GM19193 (cell line): ENCODE measurements around the gene VASP.

ENCODE experiments used
- POLR2A ChIP-seq: IDR thresholded peaks from 4 replicates; pipeline ENCODE4 v1.6.1; 2011; ENCODE audit not compliant: insufficient read depth, insufficient read length; ENCODE audit errors: extremely low read depth

VASP gene

DNA sequence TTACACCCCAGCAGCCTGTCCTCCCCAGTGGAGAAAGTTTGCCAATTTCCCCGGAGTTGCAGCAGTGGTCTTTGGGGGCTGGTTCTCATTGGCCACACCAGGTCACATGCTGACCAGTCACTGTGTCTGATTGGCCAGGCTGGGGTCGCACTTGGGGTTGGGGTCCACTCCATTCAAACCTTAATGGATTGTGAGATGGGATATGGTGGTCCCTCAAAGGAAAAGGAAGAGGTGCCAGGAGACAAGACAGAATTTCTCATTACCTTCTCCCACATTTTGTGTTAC is 5.6 kb upstream of the VASP start:
- TF ChIP-seq POLR2A = no peak

DNA sequence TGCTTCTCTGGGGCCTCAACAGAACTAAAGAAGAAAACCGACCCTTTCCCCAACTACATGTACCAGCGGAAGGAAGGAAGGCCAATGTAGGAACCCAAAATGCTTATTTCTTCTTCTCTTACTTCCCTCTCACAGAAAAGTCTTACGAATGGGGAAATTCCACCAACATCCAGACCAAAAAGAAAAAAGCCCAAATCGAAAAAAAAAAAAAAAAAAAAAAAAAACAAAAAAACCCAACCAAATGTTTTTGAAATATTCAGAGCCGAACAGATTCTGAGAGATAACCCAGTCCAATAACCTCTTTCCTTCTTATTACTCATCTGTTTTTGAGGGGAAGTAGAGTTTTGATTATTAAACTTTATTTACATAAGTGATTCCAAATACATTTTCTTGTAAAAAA is 5.2 kb upstream of the VASP start:
- TF ChIP-seq POLR2A = no peak

DNA sequence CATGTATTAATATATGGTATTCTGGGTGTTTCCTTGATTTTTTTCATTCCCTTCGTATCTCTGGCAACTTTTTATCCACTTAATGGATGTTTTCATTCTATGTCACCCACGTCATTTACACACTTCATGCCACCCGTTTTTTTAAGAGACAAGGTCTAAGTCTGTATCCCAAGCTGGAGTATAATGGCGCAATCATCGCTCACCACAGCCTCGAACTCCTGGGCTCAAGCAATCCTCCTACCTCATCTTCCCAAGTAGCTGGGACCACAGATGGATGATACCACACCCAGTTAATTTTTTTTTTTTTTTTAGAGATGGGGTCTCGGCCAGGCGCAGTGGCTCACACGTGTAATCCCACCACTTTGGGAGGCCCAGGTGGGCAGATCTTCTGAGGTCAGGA is 3.4 kb upstream of the VASP start:
- no peak for TF ChIP-seq POLR2A

DNA sequence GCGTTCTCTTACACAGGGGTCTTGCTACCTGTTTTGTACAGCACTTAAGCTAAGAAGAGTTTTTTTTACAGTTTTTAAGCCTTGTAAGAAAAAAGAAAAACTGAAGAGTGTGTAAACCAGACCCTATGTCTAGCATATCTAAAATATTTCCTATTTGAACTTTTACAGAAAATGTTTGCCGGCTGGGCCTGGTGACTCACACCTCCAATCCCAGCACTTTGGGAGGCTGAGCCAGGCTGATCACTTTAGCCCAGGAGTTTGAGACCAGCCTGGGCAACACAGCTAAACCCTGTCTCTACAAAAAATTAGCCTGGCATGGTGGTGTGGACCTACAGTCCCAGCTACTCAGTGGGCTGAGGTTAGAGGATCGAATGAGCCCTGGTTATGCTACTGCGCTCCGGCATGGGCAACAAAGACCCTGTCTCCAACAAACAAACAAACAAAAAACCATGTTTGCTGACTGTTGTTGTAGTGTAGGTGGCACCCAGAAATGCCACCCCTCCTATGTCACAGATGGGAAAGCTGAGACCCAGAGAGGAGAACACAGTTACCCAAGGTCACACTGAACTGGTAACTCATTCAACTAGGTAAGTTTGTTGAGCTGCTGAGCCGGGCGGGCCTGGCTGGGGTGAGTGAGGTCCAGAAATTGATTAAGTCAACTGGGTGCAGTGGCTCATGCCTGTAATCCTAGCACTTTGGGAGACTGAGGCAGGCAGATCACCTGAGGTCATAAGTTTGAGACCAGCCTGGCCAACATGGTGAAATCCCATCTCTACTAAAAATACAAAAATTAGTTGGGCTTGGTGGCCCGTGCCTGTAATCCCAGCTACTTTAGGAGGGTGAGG is 1.9 kb upstream of the VASP start:
- no peak for TF ChIP-seq POLR2A

DNA sequence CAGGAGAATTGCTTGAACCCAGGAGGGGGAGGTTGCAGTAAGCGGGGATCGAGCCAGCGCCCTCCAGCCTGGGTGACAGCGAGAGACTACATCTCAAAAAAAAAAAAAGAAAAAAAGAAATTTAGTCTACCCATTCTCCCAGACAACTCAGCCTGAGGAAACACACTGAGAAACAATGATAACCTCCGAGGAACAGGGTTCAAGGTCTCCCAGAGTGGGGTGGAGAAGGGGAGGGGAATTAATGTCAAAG is 1.4 kb upstream of the VASP start:
- no peak for TF ChIP-seq POLR2A

DNA sequence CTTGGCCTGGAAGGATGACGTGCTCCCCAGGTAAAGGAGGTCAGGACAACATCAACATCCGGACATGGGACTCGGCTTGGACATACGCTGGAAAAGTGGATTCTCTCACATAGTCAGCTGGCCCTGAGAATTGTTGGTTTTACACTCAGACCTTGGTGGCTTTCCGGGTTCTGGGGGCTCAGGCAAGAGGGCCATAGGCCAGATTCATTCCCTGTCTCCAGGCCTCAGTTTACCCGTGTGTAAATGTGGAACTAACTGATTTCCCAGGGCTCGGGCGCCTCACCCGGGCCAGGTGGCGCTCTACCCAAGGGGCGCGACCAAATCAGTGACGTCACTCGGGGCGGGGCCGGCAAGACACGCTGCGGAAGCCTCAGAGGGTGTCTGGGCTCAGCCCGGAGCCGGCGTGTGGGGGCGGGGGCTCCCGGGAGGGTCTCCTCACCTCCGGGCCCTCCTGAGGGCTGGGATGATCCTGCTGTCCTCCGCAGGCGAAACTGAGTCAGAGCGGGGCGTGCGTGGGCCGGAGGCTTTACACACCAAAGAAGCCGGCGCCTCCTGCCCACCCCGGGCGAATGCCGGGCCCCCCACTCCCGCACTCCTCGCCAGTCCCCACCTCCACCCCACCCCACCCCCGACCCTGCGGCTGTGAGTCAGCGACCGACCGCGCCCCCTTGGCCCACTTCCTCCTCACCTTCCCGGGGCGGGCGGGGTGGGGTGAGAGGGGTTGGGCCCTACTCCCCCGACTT is 862 bp upstream of the VASP start:
- peak; percentile 70 for TF ChIP-seq POLR2A

DNA sequence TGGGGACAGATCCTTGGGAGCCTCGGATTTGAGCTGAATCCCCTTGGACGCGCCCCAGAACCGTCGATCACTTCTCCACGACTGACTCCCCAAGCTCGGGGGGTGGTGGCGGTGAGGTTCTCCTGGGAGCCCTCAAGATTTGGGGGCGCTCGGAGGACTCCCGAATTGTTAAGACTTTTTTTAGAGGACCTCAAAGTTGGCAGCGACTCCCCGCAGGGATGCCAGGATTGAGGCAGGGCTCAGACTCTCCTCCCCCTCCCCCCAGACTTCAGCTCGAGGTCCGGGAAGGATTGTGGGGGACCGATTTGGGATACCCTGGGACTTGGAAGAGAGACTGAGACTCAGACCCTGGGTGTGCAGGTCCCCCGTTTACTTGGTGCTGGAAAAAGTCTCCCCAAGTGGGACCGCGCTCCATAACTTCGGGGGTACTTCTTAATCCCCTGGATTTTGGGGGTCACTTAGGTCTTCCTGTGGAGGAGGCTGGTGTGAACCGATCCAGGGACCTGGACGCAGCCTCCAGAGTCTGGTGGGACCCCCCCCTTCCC is 665 bp downstream of the VASP start:
- TF ChIP-seq POLR2A = no peak

DNA sequence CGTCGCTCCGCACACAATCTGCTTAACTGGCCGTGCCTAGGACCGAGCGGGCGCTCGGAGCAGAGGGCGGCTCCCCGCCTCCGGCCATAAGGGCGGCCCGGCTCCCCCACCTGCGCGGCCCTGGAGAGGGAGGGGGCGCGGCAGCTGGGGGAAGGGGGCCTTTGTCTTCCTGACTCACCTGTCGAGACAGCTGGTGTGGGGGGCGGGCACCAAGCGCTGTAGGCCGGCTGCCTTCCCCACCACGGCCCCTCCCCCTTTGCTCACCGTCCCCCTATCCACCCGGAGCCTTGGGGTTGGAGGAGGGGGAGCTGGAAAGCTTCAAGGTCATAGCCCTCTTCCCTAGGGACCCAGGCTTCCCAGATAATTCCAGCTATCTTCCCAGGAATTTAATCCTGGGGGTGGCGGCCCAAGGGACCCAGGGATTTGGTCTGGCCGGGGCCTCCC is 1.2 kb downstream of the VASP start:
- TF ChIP-seq POLR2A = no peak

DNA sequence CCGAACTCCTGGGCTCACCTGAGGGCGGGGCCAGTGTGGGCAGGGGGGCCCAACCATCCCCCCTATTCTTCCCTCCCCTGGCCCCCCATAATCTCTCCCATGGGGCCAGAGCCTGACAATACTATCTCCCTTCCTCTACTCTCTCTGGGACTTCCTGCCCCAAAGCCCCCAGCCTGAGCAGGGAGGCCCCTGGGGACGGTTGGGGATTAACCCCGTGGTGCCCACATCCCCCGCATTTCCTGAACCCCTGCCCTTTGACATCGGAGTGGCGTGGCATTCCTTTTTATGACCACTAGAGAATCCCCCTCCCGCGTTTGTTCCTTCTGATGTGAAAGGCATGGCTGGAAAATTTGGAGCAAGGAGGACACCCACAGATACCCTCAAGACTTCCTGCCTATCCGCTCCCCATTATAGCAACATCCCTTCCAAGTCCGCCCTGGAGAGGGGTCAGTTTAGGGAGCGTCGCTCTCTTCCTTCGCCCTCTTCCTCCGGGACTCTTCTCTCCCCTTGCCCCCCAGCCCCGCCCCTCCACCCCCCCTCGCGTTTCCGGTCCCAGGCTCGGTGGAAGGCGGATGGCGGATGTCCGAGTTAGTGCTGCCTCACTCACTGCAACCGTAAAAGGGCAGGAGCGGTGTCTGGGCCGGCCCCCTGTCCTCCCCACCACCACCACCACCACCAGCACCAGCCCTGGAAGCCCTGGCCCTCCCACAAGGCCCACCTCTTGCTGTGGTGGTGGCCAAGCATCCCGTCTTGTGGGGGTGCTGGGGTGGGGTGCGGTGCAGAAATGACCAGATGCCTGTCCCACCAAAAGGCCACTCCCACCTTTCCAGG is 1.8 kb downstream of the VASP start:
- TF ChIP-seq POLR2A = peak; percentile 52

DNA sequence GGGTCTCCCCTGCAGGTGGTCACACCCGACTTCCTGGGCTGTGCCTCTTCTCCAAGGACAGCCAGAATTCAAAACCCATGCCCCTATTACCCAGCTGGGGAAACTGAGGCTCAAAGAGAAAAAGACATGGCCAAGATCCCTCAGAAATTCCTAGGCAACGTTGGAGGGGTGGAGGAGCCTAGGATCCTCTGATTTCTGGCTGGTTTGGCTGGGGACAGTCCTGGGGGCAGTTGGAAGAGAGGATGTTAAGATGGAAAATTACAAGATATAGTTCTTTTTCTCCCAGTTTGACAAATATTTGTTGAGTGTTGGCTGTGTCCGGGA is 2.4 kb downstream of the VASP start:
- no peak for TF ChIP-seq POLR2A

DNA sequence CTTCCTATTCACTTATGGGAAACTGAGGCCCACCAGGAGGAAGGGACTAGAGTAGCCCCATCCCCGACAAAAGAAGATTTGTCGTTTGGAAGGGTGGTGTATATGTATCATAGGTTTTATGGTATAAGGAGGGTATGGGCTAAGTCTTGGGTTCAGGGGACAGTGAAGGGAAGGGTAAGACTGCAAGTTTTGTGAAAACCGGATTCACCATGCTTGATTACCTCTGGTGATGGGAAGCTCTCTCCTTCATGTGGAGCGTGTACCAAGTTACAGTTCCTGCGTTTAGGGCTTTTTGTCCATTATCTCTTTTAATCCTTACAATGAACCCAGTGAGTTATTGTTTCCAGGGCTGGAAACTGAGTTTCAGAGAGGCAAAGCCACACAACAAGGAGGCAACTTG is 3.8 kb downstream of the VASP start:
- no peak for TF ChIP-seq POLR2A

DNA sequence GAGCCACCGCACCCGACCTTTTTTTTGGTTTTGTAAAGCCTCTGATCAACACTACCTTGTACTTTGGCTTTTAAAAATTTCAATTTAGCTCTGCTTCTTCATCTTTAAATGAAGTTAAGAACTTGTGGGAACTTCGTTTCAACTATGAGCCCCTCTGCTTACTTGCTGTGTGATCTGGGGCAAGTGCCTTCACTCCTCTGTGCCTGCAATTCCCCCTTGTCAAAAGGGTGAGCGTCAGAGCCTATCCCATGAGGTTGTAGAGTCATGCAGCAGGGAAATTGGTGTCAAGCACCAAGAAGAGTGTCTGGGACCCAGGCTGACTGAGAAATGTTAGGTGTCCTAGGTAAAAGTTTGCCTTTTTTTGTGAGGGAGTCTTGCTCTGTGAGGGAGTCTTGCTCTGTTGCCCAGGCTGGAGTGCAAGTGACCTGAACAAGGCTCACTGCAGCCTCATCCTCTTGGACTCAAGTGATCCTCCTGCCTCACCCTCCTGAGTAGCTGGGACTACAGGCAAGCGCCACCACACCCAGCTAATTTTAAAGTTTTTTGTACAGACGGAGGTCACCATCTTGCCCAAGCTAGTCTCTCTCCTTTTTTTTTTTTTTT is 5.7 kb downstream of the VASP start:
- no peak for TF ChIP-seq POLR2A

DNA sequence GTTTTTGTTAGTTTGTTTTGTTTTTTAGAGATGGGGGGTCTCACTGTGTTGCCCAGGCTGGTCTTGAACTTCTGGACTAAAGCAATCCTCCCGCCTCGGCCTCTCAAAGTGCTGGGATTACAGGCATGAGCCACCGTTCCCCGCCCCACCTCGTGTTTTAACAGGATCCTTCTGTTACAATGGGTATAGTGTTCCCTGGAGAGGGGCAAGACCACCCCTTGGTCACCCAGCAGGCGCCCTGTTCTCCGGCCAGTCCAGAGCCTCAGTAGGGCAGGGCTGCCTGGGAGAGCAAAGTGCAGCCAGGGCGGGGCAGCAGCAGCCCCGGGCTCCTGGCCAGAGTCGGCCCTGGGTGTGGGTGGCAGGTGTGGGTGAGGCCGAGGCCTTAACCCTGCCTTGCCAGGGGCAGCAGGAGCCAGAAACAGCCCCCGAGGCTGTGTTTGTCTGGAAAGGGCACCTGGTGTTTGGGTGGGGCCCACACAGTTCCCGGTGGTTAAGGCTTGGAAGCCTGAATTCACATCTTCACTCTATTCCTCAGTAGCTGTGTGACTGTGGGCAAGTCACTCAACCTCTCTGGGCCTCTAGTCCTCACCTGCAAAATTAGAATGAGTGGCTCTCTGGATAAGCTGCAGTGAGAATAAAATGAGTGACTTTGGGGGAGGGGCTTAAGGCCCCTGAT is 7.2 kb downstream of the VASP start:
- TF ChIP-seq POLR2A = no peak

DNA sequence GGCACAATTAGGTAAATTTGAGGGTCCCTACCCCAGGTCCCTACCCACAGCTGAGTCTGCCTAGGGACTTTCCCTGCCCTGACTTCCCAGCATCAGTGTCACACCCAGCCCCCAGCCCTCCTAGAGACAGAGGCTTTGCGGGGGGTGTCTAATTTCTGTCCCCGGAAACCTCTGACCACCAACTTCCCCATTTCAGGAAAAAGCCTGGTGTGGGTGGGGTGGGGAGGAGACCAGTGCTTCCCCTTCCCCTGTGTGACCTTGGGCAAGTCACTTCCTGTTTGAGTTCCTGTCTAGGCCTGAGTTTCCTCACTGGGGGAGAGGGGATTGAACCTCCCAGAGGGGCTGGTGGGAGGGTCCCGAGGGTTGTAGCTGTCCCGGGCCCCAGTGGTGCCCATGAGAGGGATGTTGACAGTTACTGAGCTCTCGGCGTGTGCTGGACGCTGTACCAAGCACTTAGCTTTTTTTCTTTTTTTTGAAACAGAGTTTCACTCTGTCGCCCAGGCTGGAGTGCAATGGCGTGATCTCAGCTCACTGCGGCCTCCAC is 7.9 kb downstream of the VASP start:
- TF ChIP-seq POLR2A = peak; percentile 12
